ENCODE data around the gene MOSMO.

- TF ChIP-seq EZH2 (IDR thresholded peaks at IDR 0.05; ENCODE audit: borderline replicate concordance, low read depth, low read length, severe bottlenecking) (no peak), CTCF (IDR thresholded peaks at IDR 0.05; ENCODE audit: borderline replicate concordance, extremely low read depth, low read length, poor library complexity, severe bottlenecking) (no peak)
Observed at GRCh38 chr16:22034503-22034902, 26.6 kb downstream of the MOSMO start.

Data from DND-41 (cell line).